Activated CD4-positive, CD25-positive, alpha-beta regulatory T cell treated with anti-CD3 and anti-CD28 coated beads, Interleukin-2, amount 50 U/mL, for 16 hours (primary cell): ENCODE measurements around the gene FKBP1B.
"Not testable (repeated sequence)": the region's sequence is repeated elsewhere in the genome, so short reads cannot be mapped to it uniquely, and the experiment has no call there.

Experiments
- DNase-seq: peaks from one replicate; pipeline ENCODE4 v3.0.0-alpha.2; 2020; ENCODE audit warnings: low read depth, low spot score

Gene FKBP1B

DNA sequence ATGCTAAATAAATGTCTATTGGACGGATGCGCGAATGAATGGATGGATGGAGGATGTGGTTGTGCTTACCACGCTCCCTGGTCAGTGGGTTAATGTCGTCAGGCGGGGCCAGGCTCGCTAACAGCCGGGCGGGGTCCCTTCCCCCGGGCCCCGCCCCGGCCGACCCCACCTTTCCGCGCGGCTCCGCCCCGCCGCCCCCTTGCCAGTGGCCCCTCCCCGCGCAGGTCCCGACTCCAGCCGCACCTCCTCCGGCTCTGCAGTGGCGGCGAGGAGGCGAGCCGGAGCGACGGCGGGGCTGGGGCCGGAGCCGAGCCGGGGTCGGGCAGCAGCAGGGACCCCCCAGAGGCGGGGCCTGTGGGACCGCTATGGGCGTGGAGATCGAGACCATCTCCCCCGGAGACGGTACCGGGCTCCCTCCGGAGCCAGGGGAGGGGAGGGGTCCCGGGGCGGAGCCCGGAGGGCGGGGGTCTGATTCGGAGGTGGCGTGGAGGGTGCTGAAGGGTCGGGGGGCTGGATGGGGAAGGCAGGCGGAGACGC is at the start of gene FKBP1B:
Gene FKBP1B, plus strand, starts transcription at position 257 of the 537 bp plus-strand sequence. Its CDS starts 109 bp downstream, at position 366.
- no peak for DNase-seq

- DNase-seq = no peak
Observed at GRCh38 chr2:24007693-24008092, 41.8 kb upstream of the FKBP1B start.

DNA sequence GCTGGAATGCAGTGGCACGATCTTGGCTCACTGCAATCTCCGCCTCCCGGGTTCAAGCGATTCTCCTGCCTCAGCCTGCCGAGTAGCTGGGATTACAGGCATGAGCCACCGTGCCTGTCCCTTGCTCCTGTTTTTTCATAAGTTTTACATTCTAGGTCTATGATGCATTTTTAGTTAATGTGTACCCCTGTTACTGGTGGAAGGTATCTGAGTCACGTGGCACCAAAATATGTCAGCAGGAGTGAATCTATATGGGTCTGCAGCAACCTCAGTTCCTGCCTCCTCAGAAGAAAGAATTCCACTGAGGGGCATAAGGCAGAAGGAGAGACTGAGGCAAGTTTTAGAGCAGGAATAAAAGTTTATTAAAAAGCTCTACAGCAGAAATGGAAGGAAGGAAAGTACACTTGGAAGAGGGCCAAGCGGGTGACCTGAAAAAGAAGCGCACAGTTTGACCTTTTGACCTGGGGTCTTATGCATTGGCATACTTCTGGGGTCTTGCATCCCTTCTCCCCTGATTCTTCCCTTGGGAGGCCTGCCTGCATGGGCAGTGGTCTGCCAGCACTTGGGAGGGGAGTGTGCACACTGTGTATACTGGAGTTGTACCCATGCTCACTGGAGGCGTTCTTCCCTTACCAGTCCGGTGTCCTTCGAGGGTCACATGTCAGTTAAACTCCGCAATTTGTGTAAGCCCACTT is 40.7 kb upstream of the FKBP1B start:
- DNase-seq = no peak

DNA sequence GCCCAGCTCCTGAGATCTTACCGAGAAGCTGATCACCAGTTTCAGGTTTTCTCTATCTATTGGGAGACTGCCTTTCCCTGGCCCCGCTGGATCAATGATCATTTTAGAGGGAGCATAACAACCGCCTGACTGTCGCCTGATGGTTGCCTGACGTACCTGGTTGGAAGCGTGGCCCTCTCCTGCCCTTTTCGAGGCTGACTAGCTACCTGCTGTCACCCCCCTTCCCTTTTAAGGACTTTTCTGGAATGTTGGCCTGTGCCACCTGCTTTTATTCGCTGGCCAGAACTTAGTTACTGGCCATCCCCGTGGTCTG is 40.2 kb upstream of the FKBP1B start:
- no peak for DNase-seq

GRCh38 chr2:24009680-24010476 is 39.7 kb upstream of the FKBP1B start, which contains the start of gene MFSD2B:
MFSD2B (plus strand) TSS chr2:24010085; CDS start chr2:24010097, 12 bp downstream.
- no peak for DNase-seq

- DNase-seq = no peak
Observed at GRCh38 chr2:24010477-24011249, 38.9 kb upstream of the FKBP1B start.

DNA sequence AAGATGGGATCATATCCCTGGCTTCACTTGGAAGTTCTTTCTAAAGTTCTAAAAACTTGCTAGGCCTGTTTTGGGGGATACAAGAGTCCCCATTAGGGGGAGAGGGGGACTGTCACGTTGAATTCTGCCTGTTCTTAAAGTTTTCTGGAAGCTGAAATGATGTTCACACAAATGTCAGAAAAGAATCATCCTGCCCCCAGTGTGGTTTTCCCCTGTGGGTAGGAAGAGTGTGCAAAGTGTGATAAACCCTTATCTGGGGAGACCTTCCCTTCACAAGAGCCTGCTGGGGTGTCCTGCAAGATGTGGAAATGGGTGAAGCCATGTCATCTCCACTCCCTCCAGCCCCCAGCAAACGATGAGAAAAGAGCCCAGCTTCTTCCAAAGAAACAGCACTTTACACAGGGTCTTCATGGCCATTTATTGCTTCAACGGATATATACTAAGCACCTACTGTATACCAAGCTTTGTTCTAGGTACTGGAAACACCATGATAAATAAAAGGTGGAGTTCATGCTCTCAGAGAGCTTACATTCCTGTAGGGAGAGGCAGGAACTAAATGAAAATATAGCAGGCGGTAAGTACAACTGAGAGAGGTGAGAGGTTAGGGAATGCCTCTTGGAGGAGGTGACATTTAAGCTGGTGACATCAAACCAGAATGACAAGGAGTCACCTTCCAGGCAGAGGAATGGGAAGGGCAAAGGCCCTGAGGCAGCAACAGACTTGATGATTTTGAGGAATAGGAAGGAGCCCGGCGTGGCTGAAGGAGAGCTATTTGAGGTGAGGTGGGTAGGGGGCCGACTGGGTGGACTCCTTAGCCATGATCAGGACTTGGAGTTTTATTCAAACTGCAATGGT is 38.1 kb upstream of the FKBP1B start:
- no peak for DNase-seq

- DNase-seq = no peak
Observed at GRCh38 chr2:24012521-24013188, 36.9 kb upstream of the FKBP1B start.

GRCh38 chr2:24014902-24015301 is 34.6 kb upstream of the FKBP1B start:
- not testable (repeated sequence) for DNase-seq

- DNase-seq = no peak
Observed at GRCh38 chr2:24015562-24016375, 33.8 kb upstream of the FKBP1B start.

DNA sequence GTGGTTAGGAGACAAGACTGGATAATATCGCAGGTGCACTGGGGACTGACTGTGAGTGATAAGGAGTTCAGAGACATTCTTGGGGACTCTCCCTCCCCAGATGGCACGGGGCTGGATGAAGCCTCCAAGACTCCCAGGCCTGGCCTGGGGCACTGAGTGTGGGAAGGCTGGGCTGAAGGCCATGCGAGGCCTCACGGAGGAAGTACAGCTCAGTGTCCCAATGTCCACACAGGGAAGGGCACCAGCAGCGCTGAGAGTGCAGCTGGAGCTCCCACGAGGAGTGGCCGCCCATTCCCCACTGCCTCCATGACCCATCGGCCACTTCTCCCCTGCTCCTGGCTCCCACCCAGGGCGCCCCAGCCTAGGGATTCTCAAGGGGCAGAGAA is 33.2 kb upstream of the FKBP1B start:
- no peak for DNase-seq

DNA sequence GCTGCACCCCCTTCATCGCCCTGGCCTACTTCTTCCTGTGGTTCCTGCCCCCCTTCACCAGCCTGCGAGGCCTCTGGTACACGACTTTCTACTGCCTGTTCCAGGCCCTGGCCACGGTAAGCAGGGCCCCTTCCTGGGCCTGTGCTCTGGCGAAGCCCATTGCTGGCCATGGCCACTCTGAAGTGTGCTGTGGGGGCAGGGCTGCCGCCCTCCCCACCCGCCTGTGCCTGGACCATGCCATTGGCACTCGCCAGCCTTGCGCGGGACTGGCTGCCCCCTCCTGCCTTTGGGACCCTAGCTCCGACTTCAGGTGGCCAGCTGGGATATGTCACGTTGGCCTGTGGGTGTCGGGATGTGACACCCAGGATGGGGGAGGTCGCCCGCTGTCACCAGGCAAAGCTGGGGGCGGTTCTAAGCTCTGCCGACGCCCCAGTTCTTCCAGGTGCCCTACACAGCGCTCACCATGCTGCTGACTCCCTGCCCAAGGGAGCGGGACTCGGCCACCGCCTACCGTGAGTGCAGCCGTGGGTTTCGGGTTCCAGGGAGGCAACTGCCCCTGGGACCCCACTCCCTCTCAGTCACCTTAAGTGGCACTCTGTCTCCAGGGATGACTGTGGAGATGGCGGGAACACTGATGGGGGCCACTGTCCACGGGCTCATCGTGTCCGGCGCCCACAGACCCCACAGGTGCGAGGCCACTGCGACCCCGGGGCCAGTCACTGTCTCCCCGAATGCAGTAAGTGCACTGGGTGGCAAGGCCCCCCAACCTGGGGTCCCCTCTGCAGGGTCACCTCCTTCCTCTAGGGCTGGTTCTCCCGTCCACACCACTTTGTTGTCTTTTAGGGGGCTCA is 32.5 kb upstream of the FKBP1B start:
- no peak for DNase-seq

GRCh38 chr2:24017711-24018110 is 31.8 kb upstream of the FKBP1B start:
- DNase-seq = no peak

- no peak for DNase-seq
Observed at GRCh38 chr2:24018241-24018640, 31.3 kb upstream of the FKBP1B start.

DNA sequence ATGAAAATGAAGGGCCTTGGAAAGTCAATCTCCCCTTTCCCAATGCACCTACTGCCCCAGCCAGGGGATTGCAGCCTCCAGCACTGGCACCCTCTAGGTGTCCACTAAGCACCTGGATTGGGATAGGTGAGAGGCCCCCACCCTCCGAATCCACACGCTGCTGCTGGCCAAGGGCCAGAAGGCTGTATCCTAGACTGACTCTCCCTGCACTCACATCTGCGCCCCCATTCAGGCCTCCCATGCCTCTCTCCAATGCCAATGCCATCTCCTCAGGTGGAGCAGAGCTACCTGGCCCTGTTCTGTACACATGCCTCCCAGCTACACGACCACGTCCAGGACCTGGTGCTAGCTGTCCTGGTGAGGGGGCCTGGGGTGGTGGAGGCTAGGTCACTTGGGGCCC is 29.8 kb upstream of the FKBP1B start:
- DNase-seq = no peak

DNA sequence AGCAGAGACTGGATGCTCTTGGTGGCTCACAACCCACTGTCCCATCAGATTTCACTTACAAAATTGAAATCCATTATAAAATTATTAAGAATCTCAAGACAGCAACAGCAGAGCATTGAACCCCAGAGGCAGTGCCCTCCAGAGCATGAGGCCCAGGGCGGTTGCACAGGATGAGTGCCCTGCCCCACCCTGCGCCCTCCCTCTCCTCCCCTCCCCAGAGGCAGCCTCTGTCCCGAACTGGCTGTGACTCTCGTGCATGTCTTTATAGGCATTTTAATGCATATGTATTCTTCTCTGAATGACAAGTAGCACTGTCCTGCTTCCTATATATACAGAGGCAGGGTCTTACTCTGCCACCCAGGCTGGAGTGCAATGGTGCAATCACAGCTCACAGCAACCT is 29.3 kb upstream of the FKBP1B start:
- DNase-seq = no peak

- no peak for DNase-seq
Observed at GRCh38 chr2:24021122-24021998, 28.2 kb upstream of the FKBP1B start.
